Ovary (tissue), 9 donors: ENCODE measurements around the gene FOXM1. TPM values are rescaled to one million over a fixed set of nuclear protein-coding genes. Genes with fewer than 3 reads are reported as not detected.
"Not testable (repeated sequence)": the region's sequence is repeated elsewhere in the genome, so short reads cannot be mapped to it uniquely, and the experiment has no call there.

Experiments
- DNase-seq, 5 donors: peaks; one replicate each; pipeline ENCODE4 v3.0.0-alpha.2; 2019 to 2020
- H3K27ac ChIP-seq, 2 donors: fragments of 200-600 bp; one replicate each; pipeline versions ENCODE4 v1.5.1 to v1.8.0; 2019 to 2022
- H3K27me3 ChIP-seq: fragments of 200-600 bp; one replicate; pipeline ENCODE4 v1.8.0; 2022
- H3K36me3 ChIP-seq: fragments of 200-600 bp; sonication (generic); one replicate; pipeline ENCODE4 v1.5.1; 2019
- H3K4me1 ChIP-seq: one replicate; pipeline ENCODE4 v1.8.1; 2013; ENCODE audit warnings: mild to moderate bottlenecking, moderate library complexity; ENCODE audit not compliant: insufficient read depth
- H3K4me3 ChIP-seq: fragments of 200-600 bp; sonication (generic); one replicate; pipeline ENCODE4 v1.5.1; 2017
- H3K9me3 ChIP-seq, 2 donors: fragments of 200-600 bp in 1 of 2; sonication (generic) in 1 of 2; one replicate each; pipeline versions ENCODE4 v1.5.1 to v1.8.1; 2013 to 2019; ENCODE audit warnings: mild to moderate bottlenecking in 1 of 2, moderate library complexity in 1 of 2
- EP300 ChIP-seq: sonication (generic); formaldehyde crosslinking; IDR thresholded peaks from one replicate; pipeline ENCODE4 v1.6.1; 2017; ENCODE audit warnings: antibody characterized with exemption
- POLR2A ChIP-seq: fragments of 450-650 bp; IDR thresholded peaks from one replicate; pipeline ENCODE4 v1.6.1; 2017; ENCODE audit warnings: antibody characterized with exemption, mild to moderate bottlenecking, moderate library complexity
- WGBS, 3 donors: extraction: QIAGEN DNeasy Blood & Tissue Kit in 1 of 3; methylation state at CpG; one replicate each; pipeline versions ENCODE4 v1.1.5 to v1.1.7; 2013 to 2017; 5-methylcytosine and 5-hydroxymethylcytosine counted together
- intact Hi-C, 4 donors: fragments of 100-400 bp; cut with DNase I; formaldehyde crosslinking; loops; one replicate each; pipeline versions ENCODE4 v1.11.0 to v1.15.1; 2022 to 2023
- polyA plus RNA-seq, 2 donors: library from polyadenylated mRNA; stranded (reverse); fragments of 200-250 nt in 1 of 2; fragments of 350-450 nt in 1 of 2; fragmentation: Illumina TruSeq in 1 of 2; extraction: RNeasy Lipid Tissue Mini Kit (QIAGEN cat#74804) in 1 of 2; gene quantifications; one replicate each; pipeline ENCODE4 v1.2.3, GENCODE V29; 2013 to 2014
- total RNA-seq, 7 donors: library from RNA; depleted of rRNA in 2 of 7; stranded (reverse); fragments of >200 nt in 2 of 7; fragmentation: NEBNext Ultra II Directional in 3 of 7; extraction: Animal tissue kit (Norgen Biotek cat#: 25700) in 3 of 7; gene quantifications; one replicate each; pipeline versions ENCODE4 v1.1.0 to v1.2.4, GENCODE V29; 2016 to 2023
- TF ChIP-seq, protein P1 (sequence below), 3 donors: fragments of 450-650 bp in 2 of 3; fragments of 200-600 bp in 1 of 3; IDR thresholded peaks; one replicate each; pipeline versions ENCODE4 v1.5.1 to v1.8.0; 2016 to 2022; ENCODE audit warnings: antibody characterized with exemption in 3 of 3, mild to moderate bottlenecking in 1 of 3
- donor health status: DM: no; HTN: no; CAD: no; lungs with moderate emphysema.
- donor health status: DM: no; HTN: no; CAD: no.
- donor health status: Bipolar disorder and iron deficiency.
- donor health status: DM: yes; HTN: yes; CAD: no.
- donor health status: DM: no; HTN: no; CAD: no.
- donor health status: DM: yes; HTN: yes; CAD: no.

FOXM1 gene
- total and polyA plus RNA-seq, 9 donors: 0.22 to 3.0 (median 0.62) TPM; not detected in 2

DNA sequence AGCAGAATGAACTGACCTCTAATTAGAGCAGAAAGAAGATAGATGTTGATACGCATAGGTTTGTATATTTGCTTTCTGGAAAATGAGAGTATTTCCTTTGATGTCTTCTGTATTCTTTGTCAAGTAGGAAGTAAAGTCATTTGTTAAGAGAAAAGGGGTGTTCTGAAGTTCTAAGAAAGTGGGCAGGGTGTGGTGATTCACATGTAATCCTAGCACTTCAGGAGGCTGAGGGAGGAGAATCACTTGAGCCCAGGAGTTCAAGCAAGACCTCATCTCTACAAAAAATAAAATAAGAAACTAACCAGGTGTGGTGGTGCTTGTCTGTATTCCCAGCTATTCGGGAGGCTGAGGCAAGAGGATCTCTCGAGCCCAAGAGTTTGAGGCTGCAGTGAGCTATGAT is 2.9 kb upstream of the FOXM1 start:
- Histone ChIP-seq H3K4me1 (peaks cover 5% of the 10 kb centered on the region), H3K36me3 (no peaks in the 10 kb centered on the region), H3K9me3 (no peaks in the 10 kb centered on the region), H3K27me3 (no peaks in the 10 kb centered on the region), H3K27ac (no peak overlapping the region), H3K4me3 (no peak overlapping the region)
- 96 to 99% (median 96%) methylated on average over 3 of the region's 3 CpGs for WGBS, 3 donors
- no peak for TF ChIP-seq EP300
- no peak for TF ChIP-seq POLR2A
- TF ChIP-seq, protein P1, sequence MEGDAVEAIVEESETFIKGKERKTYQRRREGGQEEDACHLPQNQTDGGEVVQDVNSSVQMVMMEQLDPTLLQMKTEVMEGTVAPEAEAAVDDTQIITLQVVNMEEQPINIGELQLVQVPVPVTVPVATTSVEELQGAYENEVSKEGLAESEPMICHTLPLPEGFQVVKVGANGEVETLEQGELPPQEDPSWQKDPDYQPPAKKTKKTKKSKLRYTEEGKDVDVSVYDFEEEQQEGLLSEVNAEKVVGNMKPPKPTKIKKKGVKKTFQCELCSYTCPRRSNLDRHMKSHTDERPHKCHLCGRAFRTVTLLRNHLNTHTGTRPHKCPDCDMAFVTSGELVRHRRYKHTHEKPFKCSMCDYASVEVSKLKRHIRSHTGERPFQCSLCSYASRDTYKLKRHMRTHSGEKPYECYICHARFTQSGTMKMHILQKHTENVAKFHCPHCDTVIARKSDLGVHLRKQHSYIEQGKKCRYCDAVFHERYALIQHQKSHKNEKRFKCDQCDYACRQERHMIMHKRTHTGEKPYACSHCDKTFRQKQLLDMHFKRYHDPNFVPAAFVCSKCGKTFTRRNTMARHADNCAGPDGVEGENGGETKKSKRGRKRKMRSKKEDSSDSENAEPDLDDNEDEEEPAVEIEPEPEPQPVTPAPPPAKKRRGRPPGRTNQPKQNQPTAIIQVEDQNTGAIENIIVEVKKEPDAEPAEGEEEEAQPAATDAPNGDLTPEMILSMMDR (IDR thresholded peaks at IDR 0.05): no peak
- intact Hi-C loops: loop anchor here in 1 of 4 donors (10.0 kb wide), 2 partner anchors 45 to 155 kb away; partner anchors contain the start of gene NRIP2
- no peak for DNase-seq

DNA sequence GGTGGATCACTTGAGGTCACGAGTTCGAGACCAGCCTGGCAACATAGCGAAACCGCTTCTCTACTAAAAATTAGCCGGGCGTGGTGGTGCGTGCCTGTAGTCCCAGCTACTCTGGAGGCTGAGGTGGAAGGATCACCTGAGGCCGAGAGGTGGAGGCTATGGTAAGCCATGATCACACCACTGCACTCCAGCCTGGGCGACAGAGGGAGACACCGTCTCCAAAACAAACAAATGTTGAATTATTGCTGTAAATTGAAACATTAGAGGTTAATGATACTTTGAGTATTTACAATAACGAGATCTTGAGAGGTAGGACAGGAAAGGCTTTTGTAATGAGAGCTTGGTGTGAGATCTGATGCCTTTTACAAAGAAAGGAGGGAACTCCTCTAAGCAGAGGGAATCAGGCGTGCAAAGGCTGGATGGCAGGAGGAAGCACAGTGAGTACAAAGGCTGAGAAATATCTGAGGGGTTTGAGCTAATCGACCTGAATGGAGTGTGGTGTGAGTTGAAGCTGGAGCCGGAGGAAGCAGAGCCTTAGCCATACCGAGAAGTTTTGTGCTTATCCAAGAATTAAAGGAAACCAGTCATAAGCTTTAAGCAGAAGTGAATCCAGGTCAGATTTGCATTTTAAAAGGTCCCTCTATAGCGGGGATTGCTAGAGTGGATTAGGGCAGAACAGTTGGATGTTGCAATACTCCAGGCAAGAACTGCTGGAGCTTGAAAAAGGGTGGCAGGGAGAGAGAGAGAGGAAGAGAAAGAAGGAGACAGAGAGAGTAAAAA is 1.2 kb upstream of the FOXM1 start:
- H3K27ac ChIP-seq: peak overlapping the region; percentile 71 to 78
- TF ChIP-seq POLR2A (no peak), EP300 (no peak)
- TF ChIP-seq, protein P1 (IDR thresholded peaks at IDR 0.05): no peak
- intact Hi-C loops: loop anchor here in 1 of 4 donors (10.0 kb wide), 1 partner anchor 157 kb away; no protein-coding TSS in a partner anchor
- DNase-seq: peak in 1 of 5 donors; percentile 25
- H3K4me3 ChIP-seq: peak overlapping the region; percentile 94
- no peaks in the 10 kb centered on the region for H3K36me3 ChIP-seq
- H3K4me1 ChIP-seq: peaks cover 5% of the 10 kb centered on the region
- no peaks in the 10 kb centered on the region for H3K27me3 ChIP-seq
- no peaks in the 10 kb centered on the region for H3K9me3 ChIP-seq
- 27 to 43% (median 29%) methylated on average over 16 of the region's 16 CpGs for WGBS, 3 donors

DNA sequence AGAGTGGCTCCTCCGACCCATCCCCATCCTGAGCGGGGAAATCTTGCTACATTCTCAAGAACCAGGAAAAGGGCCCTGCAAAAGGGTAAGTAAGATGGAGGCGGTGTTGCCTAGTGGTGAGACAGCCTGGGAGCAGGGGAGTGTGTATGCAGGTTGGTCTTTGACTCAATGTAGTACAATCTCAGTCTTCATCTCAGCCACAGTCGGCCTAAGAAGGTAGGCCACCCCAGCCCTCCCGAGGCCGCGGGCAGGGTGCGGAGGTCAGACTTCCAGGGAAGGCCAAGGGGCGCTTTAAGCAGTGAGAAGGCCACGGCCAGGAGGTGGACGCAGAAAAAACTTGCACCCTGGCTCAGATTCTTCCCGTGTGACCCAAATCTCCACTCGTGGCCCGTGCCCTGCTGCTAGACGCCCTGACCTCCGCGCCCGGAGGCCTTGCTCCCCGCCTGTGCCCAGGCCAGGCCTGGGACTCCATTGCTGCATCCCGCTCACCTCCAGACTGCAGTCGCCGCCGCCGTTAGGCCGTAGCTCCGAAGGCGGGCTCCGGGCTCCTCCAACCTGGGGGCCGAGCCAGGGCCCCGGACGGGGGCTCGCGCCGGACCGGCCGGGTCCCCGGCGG is 435 bp downstream of the FOXM1 start:
- no peaks in the 10 kb centered on the region for H3K36me3 ChIP-seq
- DNase-seq: no peak
- TF ChIP-seq EP300 (no peak), POLR2A (no peak)
- TF ChIP-seq, protein P1 (IDR thresholded peaks at IDR 0.05): no peak
- peak overlapping the region in 1 of 2 donors; percentile 71 for H3K27ac ChIP-seq
- no peaks in the 10 kb centered on the region for H3K27me3 ChIP-seq
- intact Hi-C loops: loop anchor here in 1 of 4 donors (10.0 kb wide), 1 partner anchor 158 kb away; no protein-coding TSS in a partner anchor
- no peaks in the 10 kb centered on the region for H3K9me3 ChIP-seq
- H3K4me1 ChIP-seq: peaks cover 5% of the 10 kb centered on the region
- H3K4me3 ChIP-seq: peak overlapping the region; percentile 94
- WGBS, 3 donors: 4 to 10% (median 9%) methylated on average over 18 to 38 of the region's 38 CpGs

DNA sequence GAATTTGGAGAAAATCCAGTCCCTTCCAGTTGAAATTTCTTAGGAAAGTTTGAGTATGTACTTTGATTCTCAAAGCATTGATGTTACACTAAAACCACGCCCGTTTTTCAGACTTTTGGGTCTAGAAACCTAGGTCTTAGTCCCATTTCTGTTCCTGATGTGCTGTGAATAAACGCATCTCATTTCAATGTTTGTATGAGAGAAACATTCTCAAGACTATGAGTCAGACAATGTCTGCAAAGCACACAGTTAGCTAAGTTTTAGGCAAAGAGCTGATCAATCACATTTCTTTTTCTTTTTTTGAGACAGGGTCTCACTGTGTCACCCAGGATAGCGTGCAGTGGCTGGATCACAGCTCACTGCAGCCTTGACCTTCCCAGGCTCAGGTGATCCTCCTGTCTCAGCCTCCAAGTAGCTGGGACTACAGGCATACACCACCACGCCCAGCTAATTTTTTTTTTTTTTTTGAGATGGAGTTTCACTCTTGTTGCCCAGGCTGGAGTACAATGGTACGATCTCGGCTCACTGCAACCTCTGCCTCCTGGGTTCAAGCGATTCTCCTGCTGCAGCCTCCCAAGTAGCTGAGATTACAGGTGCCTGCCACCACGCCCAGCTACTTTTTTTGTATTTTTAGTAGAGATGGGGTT is 7.9 kb downstream of the FOXM1 start:
- H3K27ac ChIP-seq, H3K9me3 ChIP-seq, H3K4me3 ChIP-seq, DNase-seq, H3K36me3 ChIP-seq, H3K27me3 ChIP-seq, intact Hi-C loops, H3K4me1 ChIP-seq: not testable (repeated sequence)
- 87 to 90% (median 90%) methylated on average over 9 of the region's 9 CpGs for WGBS, 3 donors
